NCI-H69 (cell line): ENCODE results near the gene MAGI2.
"Not testable (repeated sequence)": the region's sequence is repeated elsewhere in the genome, so short reads cannot be mapped to it uniquely, and the experiment has no call there.

ENCODE experiments used
- DNase-seq: peaks from one replicate; lab custom pipeline; 2025; lab: John Stamatoyannopoulos, UW

Gene MAGI2

GRCh38 chr7:78299088-78299487 lies 1154.4 kb downstream of the MAGI2 start:
- DNase-seq: no peak

DNA sequence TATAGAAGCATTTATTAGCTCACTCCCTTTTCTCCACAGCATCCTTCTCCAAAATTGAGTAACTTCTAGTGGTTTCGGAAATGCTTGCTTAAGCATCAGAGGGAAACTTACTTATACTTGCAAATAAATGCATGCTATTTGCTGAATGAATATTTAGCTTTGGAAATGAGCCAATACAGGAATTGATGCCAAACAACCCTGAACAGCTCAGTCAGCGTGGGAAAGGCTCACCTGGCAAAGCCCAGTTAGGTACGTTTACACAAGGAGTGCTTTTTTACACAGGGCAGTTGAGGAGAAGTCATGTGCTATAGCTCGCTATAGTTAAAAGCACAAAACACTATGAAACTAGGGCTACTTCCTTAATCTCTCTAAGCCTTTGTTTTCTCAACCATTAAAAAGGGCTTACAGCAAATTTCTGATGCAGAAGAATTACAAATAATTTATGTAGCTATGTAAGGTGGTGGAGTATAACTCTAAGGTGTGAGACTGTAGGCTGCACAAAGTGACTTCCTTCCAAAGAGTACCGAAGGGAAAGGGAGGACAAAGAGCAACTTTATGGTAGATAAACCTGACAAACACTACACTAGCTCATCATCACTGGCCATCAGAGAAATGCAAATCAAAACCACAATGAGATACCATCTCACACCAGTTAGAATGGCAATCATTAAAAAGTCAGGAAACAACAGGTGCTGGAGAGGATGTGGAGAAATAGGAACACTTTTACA lies 1156.7 kb downstream of the MAGI2 start:
- DNase-seq: peak; percentile 75

DNA sequence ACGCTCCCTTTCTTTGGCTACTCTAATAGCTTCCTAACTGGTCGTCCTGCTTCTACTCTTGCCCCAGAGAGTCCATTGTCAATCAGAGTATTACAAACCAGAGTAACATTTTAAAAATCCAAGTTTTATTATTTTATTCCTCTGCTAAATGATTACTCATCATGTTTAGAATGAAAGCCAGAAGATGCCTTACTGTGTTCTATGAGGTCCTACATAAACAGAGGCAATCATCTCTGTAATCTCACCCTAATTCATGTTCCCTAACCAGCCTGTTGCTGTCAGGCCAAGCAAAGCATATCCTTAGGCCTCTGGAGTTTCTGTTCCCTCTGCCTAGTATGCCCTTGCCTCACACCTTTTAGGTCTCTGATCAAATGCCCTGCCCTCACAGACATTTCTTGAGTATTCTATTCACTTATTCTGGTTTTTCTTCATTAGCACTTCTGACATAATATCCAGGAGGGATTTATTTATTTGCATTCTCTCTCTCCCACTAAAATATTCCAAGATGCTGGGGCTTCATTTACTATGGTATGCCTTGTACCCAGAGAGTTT lies 1157.3 kb downstream of the MAGI2 start:
- no peak for DNase-seq

DNA sequence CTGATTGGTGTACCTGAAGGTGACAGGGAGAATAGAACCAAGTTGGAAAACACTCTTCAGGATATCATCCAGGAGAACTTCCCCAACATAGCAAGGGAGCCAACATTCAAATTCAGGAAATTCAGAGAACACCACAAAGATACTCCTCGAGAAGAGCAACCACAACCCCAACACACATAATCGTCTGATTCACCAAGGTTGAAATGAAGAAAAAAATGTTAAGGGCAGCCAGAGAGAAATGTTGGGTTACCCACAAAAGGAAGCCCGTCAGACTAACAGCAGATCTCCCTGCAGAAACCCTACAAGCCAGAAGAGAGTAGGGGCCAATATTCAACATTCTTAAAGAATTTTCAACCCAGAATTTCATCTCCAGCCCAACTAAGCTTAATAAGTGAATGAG lies 1164.0 kb downstream of the MAGI2 start:
- DNase-seq: not testable (repeated sequence)

- peak; percentile 12 for DNase-seq
Measured at GRCh38 chr7:78284945-78285344, 1168.5 kb downstream of the MAGI2 start.

GRCh38 chr7:78280276-78280675 lies 1173.2 kb downstream of the MAGI2 start:
- no peak for DNase-seq

GRCh38 chr7:78279457-78279856 lies 1174.0 kb downstream of the MAGI2 start:
- DNase-seq: peak; percentile 61

GRCh38 chr7:78279032-78279431 lies 1174.4 kb downstream of the MAGI2 start:
- DNase-seq: peak; percentile 26

- no peak for DNase-seq
Measured at GRCh38 chr7:78267141-78267540, 1186.3 kb downstream of the MAGI2 start.

DNA sequence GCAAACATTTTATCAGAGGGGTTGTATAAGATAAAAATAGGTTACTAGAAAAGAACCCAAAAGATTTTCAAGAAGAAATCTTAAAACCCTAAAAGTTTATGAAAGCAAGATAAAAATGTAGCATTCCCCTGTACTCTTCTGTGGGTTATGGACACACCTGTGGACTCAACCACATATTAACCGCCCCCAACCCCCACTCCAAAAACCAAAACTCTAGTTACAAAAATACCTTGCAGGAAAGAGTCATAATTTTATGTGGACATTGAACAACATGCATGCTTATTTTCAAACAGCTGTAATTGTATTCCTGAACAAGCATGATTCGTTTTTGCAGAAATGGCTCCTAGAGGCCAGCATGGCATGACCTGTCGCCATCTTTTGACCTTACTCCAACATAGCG lies 1188.0 kb downstream of the MAGI2 start:
- DNase-seq: no peak

- DNase-seq: peak; percentile 44
Measured at GRCh38 chr7:78265071-78265470, 1188.4 kb downstream of the MAGI2 start.

DNA sequence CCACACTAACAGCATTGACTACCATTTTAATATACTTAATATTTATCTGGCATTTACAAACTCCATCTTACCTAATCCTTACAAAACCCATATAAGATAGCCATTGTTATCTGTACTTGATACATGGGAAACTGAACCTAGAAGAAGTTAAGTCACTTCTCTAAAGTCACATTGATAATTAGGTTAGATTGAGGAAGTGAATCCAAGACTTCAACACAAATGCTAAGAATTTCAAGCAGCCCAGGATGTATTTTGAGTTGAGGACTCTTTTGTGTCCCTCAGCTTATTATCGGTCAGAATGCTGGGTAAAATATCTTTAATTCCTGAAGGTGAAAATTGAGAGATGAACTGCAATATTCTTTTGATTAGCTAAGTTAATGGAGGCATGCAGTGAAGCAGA lies 1189.4 kb downstream of the MAGI2 start:
- no peak for DNase-seq

DNA sequence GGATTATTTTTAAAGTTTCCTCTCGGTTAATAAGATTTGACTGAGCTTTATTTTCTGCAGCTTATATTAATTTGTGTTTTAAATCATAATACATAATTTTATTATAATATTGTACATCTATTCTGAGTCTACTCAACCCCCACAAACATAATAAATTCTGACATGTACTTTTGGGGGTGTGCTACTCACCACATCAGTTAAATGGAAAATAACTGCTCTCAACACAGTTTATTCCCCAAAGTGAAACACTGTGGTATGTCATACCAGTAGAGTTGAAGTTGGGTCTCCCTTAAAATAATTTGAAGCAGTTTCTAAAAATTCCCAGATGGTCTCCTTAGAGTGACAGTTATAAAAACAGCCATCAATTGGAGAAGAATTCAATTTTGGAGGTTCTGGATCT lies 1191.7 kb downstream of the MAGI2 start:
- no peak for DNase-seq

DNA sequence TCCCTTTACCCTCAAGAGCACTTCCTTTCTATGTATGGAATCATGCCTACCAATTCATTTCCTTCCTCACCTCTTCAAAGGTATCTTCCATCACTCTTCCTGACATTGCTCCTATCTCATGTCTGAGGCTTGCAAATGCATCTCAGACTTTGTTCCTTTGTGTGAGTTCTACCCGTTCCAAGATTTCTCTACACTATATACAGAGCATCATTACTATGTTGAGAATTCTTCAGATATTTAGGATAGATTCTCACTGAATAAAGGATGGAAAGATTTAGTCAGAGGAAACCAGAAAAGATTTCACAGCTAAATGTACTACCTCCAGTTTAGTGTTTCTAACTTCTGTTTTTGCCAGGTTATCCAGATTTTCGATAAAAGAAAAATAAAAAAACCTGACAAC lies 1192.2 kb downstream of the MAGI2 start:
- no peak for DNase-seq

DNA sequence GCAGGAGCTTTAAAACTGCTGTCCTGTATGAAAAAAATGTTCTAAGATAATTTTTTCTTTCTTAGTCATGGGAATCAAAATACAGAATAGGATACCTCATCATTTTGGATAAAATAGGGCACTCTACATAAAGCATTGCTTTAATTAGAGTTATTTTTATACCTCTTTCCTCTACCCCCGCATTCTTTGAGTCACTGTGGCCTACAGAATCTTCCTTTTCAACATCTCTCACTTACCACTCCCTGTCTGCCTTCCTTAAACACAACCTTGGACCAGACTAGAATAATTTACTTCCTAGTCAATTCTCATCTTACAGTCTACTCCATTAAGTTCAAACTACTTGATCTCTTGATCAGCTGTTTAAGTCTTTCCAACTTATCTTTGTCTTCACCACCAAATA lies 1192.6 kb downstream of the MAGI2 start:
- DNase-seq: no peak

- peak; percentile 96 for DNase-seq
Measured at GRCh38 chr7:78254726-78255055, 1198.8 kb downstream of the MAGI2 start.

DNA sequence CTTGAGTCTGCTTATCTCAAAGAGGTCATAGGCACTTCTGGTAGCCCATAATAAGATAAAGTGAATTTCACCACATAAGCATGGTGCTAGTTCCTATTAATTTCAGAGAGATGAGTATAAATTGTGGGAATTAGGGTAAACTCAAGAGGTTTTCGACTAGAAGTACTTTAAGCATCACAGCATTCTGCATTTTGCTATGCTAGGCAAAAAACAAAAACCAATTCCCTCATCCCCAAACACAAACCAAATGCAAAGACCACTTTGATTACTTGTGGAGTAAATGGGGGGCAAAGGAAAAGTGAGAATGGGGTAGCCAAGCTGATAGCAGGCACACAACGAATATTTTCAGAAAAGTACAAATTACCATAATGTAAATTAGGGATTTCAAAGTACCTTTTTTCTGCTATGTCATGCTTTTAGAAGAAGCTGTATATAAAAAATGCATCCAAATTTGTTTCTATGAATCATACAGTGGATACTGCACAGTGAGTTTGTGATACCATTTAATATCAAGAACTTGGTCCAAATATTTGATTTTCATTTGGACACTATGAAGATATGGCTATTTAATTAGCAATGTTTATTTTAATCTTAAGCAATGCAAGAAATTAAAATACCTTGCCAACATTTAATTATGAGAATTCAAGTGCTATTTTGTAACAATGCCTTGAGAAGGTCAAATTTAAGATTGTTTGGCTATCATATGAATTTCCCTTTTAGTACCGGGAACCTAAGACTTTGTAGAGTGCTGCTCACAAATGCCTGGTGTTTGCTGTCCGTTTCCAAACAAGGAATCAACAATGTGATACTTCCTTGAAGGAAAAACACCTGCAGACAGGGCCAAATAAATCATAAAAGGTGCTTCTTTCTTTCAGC lies 1199.4 kb downstream of the MAGI2 start:
- no peak for DNase-seq

DNA sequence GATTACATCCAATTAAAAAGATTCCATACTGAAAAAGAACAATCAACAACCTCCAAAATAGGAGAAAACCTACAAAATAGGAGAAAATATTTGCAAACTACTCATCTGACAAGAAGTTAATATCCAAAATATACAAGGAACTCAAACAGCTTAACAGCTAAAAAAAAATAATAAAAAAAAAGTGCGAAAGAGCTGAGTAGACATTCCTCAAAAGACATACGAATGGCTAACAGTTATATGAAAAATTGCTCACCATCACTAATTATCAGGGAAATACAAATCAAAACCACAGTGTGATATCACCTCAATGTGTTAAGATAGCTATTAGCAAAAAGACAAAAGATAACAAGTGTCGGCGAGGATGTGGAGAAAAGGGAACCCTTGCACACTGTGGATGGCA lies 1204.6 kb downstream of the MAGI2 start:
- DNase-seq: no peak

DNA sequence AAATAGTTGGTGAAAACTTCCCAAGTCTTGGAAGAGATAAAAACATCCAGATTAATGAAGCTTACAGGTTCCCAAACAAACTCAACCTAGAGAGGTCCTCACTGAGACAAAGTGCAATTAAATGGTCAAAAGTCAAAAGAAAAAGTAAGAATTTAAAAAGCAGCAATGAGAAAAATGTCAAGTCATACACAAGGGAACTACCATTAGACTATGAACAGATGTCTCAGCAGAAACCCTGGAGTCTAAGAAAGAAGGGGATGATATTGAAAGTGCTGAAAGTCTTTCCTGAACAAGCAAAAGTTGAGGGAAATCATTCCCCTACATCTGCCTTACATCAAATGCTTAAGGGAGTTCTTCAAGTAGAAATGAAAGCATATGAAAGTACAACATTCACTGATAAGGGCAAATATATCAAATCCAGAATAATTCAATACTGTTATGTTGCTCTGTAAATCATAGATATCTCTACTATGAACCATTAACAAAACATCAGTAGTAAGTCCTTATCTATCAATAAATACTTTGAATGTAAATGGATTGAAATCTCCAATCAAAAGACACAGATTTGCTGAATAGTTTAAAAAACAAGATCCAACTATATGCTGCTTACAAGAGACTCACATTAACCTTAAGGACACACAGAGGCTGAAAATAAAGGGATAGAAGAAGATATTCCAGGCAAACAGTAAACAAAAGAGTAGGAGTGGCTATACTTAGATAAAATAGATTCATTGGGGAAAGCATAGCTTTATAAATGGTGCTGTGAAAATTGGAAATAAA lies 1205.4 kb downstream of the MAGI2 start:
- DNase-seq: no peak

DNA sequence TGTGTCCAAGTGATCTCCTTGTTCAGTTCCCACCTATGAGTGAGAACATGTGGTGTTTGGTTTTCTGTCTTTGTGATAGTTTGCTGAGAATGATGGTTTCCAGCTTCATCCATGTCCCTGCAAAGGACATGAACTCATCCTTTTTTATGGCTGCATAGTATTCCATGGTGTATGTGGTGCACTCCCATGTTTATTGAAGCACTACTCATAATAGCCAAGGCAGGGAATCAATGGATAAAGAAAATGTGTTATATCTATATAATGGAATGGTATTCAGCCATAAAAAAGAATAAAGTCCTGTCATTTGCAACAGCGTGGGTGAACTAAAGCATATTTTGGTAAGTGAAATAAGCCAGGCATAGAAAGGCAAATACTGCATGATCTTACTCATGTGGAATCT lies 1213.3 kb downstream of the MAGI2 start:
- not testable (repeated sequence) for DNase-seq

DNA sequence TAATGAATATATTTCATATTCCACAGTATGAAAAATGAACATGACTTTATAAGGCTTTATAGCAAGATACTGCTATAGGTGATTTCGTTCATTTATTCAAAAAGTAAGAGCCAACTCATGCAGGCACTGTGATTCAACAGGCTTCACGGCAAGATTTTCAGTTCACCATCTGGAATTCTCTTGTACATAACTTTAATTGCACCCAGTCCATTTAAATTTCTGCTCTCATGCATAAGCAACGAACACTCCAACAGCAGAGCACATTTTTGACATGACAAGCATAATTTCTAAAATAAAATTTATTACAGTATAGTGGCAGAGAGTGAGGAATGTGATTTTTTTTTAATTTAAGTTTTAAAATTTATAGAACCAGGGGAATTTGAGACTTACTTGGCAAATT lies 1218.8 kb downstream of the MAGI2 start:
- peak; percentile 18 for DNase-seq

GRCh38 chr7:78232806-78233205 lies 1220.7 kb downstream of the MAGI2 start:
- DNase-seq: no peak
